Suprapubic skin (tissue), 4 donors: ENCODE data around the gene NUP155. TPM values are rescaled to one million over a fixed set of nuclear protein-coding genes. Genes with fewer than 3 reads are reported as not detected.
"Not testable (repeated sequence)": the region's sequence is repeated elsewhere in the genome, so short reads cannot be mapped to it uniquely, and the experiment has no call there.

Experiments used
- DNase-seq, 2 donors: peaks; one replicate each; pipeline ENCODE4 v3.0.0-alpha.2; 2019; ENCODE audit warnings: low spot score in 2 of 2
- H3K27ac ChIP-seq: fragments of 200-600 bp; sonication (generic); one replicate; pipeline ENCODE4 v1.5.1; 2019
- H3K27me3 ChIP-seq: fragments of 200-600 bp; sonication (generic); one replicate; pipeline ENCODE4 v1.5.1; 2019
- H3K36me3 ChIP-seq: fragments of 200-600 bp; sonication (generic); one replicate; pipeline ENCODE4 v1.5.1; 2019
- H3K4me1 ChIP-seq: fragments of 200-600 bp; sonication (generic); one replicate; pipeline ENCODE4 v1.5.1; 2019
- H3K4me3 ChIP-seq: fragments of 200-600 bp; sonication (generic); one replicate; pipeline ENCODE4 v1.5.1; 2019; ENCODE audit warnings: mild to moderate bottlenecking
- H3K9me3 ChIP-seq: fragments of 200-600 bp; sonication (generic); one replicate; pipeline ENCODE4 v1.5.1; 2019
- EP300 ChIP-seq: sonication (generic); formaldehyde crosslinking; IDR thresholded peaks from one replicate; pipeline ENCODE4 v1.6.1; 2017; ENCODE audit warnings: antibody characterized with exemption
- POLR2A ChIP-seq, 2 donors: fragments of 450-650 bp; IDR thresholded peaks; one replicate each; pipeline ENCODE4 v1.6.1; 2017; ENCODE audit warnings: antibody characterized with exemption in 2 of 2, mild to moderate bottlenecking in 2 of 2, moderate library complexity in 2 of 2
- POLR2AphosphoS5 ChIP-seq, 3 donors: sonication (generic); formaldehyde crosslinking; IDR thresholded peaks; one replicate each; pipeline ENCODE4 v1.6.1; 2017; ENCODE audit warnings: antibody characterized with exemption in 3 of 3
- WGBS: methylation state at CpG from one replicate; pipeline ENCODE4 v1.1.5; 2018; 5-methylcytosine and 5-hydroxymethylcytosine counted together
- total RNA-seq, 4 donors: library from RNA; depleted of rRNA; stranded (reverse); fragments of >200 nt; gene quantifications; one replicate each; pipeline ENCODE4 v1.1.0, GENCODE V29; 2016
- TF ChIP-seq, protein P1 (sequence below), 2 donors: fragments of 200-600 bp in 1 of 2; fragments of 450-650 bp in 1 of 2; sonication (generic) in 1 of 2; IDR thresholded peaks; one replicate each; pipeline ENCODE4 v1.5.1; 2016 to 2019; ENCODE audit warnings: antibody characterized with exemption in 2 of 2, mild to moderate bottlenecking in 1 of 2, moderate library complexity in 1 of 2

NUP155 gene
- total RNA-seq, 4 donors from 2014 or later = 17.2 to 31.9 (median 21.3) TPM

DNA sequence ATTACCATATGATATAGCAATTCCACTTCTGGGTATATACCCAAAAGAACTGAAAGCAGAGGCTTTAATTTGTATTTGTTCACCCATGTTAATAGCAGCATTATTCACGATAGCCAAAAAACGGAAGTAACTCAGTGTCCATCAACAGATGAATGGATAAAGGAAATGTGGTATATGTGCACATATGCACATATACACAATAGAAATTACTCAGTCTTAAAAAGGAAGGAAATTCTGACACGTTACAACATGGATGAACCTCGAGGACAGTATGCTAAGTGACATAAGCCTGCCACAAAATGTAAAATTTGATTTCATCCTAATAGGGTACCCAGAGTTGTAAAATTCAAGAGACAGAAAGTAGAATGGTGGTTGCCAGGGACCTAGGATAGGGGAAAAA is 54.9 kb downstream of the NUP155 start:
- Histone ChIP-seq H3K9me3 (no peaks in the 10 kb centered on the region), H3K27me3 (no peaks in the 10 kb centered on the region), H3K36me3 (peaks cover 87% of the 10 kb centered on the region), H3K4me3 (no peak overlapping the region), H3K27ac (no peak overlapping the region), H3K4me1 (no peaks in the 10 kb centered on the region)
- DNase-seq = no peak
- WGBS = 94% methylated on average over 4 of the region's 4 CpGs
- TF ChIP-seq EP300 = no peak
- TF ChIP-seq POLR2A (IDR thresholded peaks at IDR 0.05) = no peak
- TF ChIP-seq, protein P1, sequence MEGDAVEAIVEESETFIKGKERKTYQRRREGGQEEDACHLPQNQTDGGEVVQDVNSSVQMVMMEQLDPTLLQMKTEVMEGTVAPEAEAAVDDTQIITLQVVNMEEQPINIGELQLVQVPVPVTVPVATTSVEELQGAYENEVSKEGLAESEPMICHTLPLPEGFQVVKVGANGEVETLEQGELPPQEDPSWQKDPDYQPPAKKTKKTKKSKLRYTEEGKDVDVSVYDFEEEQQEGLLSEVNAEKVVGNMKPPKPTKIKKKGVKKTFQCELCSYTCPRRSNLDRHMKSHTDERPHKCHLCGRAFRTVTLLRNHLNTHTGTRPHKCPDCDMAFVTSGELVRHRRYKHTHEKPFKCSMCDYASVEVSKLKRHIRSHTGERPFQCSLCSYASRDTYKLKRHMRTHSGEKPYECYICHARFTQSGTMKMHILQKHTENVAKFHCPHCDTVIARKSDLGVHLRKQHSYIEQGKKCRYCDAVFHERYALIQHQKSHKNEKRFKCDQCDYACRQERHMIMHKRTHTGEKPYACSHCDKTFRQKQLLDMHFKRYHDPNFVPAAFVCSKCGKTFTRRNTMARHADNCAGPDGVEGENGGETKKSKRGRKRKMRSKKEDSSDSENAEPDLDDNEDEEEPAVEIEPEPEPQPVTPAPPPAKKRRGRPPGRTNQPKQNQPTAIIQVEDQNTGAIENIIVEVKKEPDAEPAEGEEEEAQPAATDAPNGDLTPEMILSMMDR (IDR thresholded peaks at IDR 0.05) = no peak
- TF ChIP-seq POLR2AphosphoS5 (IDR thresholded peaks at IDR 0.05) = no peak

DNA sequence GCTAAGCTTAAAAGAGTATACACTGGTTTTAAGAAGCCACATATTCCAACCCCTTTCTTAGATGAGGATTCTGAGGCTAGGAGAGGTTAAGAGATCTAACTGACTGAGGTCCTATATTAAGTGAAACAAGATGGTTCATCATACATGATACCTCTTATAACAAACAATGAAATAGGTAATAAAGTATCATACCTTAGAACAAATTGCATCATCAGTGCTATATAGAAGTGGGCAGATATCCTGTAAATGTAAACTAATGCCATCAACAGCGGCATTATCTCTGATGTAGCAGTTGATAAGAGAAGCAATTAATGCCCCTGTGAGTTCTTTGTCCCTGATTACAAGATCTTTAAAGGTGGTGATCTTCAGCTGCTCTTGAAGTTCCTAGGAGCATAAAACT is 60.5 kb downstream of the NUP155 start:
- Histone ChIP-seq H3K36me3 (peaks cover 99% of the 10 kb centered on the region), H3K27me3 (no peaks in the 10 kb centered on the region), H3K4me3 (no peak overlapping the region), H3K4me1 (no peaks in the 10 kb centered on the region), H3K27ac (no peak overlapping the region), H3K9me3 (no peaks in the 10 kb centered on the region)
- no peak for DNase-seq
- TF ChIP-seq POLR2AphosphoS5 (IDR thresholded peaks at IDR 0.05) (no peak), POLR2A (IDR thresholded peaks at IDR 0.05) (no peak), EP300 (no peak)
- TF ChIP-seq, protein P1 (IDR thresholded peaks at IDR 0.05) = no peak
- 93% methylated on average over 1 of the region's 1 CpG for WGBS

DNA sequence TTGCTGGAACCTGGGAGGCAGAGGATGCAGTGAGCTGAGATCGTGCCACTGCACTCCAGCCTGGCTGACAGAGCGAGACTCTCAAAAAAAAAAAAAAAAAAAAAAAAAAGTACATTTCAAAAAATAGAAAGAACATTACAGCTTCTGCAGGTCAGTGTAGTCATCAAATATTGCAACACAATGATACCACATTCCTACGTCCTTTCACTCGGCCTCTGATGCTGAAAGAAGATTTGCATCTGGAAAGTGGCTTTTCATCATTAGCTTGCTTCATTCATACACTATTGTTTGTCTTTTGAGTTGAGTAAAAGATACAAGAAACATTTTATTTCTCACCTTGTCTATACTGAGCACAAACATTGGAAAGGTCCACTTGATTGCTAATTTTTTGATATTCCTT is 62.1 kb downstream of the NUP155 start:
- no peaks in the 10 kb centered on the region for H3K9me3 ChIP-seq
- no peaks in the 10 kb centered on the region for H3K4me1 ChIP-seq
- WGBS = 97% methylated on average over 4 of the region's 4 CpGs
- no peak for DNase-seq
- no peak overlapping the region for H3K4me3 ChIP-seq
- H3K36me3 ChIP-seq = peaks cover 97% of the 10 kb centered on the region
- TF ChIP-seq EP300 (no peak), POLR2AphosphoS5 (IDR thresholded peaks at IDR 0.05) (no peak), POLR2A (IDR thresholded peaks at IDR 0.05) (no peak)
- TF ChIP-seq, protein P1 (IDR thresholded peaks at IDR 0.05) = no peak
- H3K27ac ChIP-seq = no peak overlapping the region
- no peaks in the 10 kb centered on the region for H3K27me3 ChIP-seq

DNA sequence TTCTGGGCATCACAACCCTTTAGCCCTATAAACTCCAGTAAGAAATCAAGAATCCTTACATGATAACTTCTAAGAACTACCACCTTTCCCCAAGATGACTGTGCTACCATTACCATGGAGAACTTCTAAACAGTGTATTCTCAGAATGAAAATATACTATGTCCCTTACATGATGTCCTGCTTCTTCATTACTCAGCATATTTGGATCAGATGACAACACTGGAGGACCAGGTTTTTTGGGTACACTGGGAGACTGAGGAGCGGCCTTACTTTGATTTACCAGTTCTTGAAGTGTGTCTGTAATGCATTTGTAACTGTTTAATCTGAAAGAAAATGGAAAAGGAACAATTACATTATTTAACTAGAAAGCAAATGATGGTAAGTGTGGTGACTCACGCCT is 66.0 kb downstream of the NUP155 start:
- Histone ChIP-seq H3K27ac (no peak overlapping the region), H3K36me3 (peaks cover 96% of the 10 kb centered on the region), H3K27me3 (no peaks in the 10 kb centered on the region), H3K9me3 (no peaks in the 10 kb centered on the region), H3K4me1 (no peaks in the 10 kb centered on the region), H3K4me3 (no peak overlapping the region)
- no peak for DNase-seq
- 93% methylated on average over 2 of the region's 2 CpGs for WGBS
- TF ChIP-seq EP300 (no peak), POLR2AphosphoS5 (IDR thresholded peaks at IDR 0.05) (no peak), POLR2A (IDR thresholded peaks at IDR 0.05) (no peak)
- TF ChIP-seq, protein P1 (IDR thresholded peaks at IDR 0.05) = no peak

DNA sequence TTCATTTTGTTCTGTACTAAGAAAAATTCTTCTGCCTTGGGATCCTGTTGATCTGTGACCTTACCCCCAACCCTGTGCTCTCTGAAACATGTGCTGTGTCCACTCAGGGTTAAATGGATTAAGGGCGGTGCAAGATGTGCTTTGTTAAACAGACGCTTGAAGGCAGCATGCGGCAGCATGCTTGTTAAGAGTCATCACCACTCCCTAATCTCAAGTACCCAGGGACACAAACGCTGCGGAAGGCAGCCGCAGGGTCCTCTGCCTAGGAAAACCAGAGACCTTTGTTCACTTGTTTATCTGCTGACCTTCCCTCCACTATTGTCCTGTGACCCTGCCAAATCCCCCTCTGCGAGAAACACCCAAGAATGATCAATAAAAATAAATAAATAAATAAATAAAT is 74.6 kb downstream of the NUP155 start:
- H3K4me1 ChIP-seq, H3K4me3 ChIP-seq, H3K27me3 ChIP-seq, DNase-seq, H3K9me3 ChIP-seq, H3K27ac ChIP-seq: not testable (repeated sequence)
- 83% methylated on average over 7 of the region's 7 CpGs for WGBS
- peaks cover 70% of the 10 kb centered on the region for H3K36me3 ChIP-seq

DNA sequence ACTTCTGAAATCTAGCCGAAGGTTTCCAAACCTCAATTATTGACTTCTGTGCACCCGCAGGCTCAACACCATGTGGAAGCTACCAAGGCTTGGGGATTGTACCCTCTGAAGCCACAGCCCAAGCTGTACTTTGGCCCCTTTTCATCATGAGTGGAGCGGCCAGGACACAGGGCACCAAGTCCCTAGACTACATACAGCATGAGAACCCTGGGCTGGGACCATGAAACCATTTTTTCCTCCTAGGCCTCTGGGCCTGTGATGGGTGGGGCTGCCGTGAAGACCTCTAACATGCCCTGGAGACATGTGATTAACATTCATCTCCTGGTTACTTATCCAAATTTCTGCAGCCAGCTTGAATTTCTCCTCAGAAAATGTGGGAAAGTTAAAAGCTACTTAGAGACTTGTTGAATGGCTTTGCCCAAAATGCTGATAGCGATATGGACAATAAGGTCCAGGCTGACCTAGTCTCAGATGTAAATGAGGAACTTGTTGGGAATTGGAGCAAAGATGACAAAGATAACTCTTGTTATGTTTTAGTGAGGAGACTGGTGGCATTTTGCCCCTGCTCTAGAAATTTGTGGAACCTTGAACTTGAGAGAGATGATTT is 87.6 kb downstream of the NUP155 start:
- no peak for DNase-seq
- H3K27ac ChIP-seq = no peak overlapping the region
- H3K4me3 ChIP-seq = no peak overlapping the region
- H3K9me3 ChIP-seq = peaks cover 12% of the 10 kb centered on the region
- H3K36me3 ChIP-seq = no peaks in the 10 kb centered on the region
- no peaks in the 10 kb centered on the region for H3K4me1 ChIP-seq
- H3K27me3 ChIP-seq = no peaks in the 10 kb centered on the region
- TF ChIP-seq, protein P1 (IDR thresholded peaks at IDR 0.05) = no peak
- TF ChIP-seq POLR2A (IDR thresholded peaks at IDR 0.05) (no peak), POLR2AphosphoS5 (IDR thresholded peaks at IDR 0.05) (no peak), EP300 (no peak)
- WGBS = 94% methylated on average over 5 of the region's 5 CpGs
